H1 (cell line): ENCODE measurements around the gene SORBS1. TPM values are rescaled to one million over a fixed set of nuclear protein-coding genes. Genes with fewer than 3 reads are reported as not detected.

Source experiments
- CTCF ChIA-PET: fragments of 300-600 bp; sonication (Branson Sonifier 250); formaldehyde crosslinking; loops from one replicate; lab custom pipeline; 2021; ENCODE audit not compliant: partially characterized antibody; lab: Charles Lee
- POLR2A ChIA-PET: fragments of 300-600 bp; sonication (Branson Sonifier 250); formaldehyde crosslinking; loops from one replicate; lab custom pipeline; 2021; ENCODE audit warnings: inconsistent platforms; ENCODE audit not compliant: partially characterized antibody; lab: Charles Lee
- DNase-seq, 2 experiments: peaks; one replicate each; pipeline versions ENCODE4 v3.0.0 to v3.0.0-alpha.2; 2010 to 2022; ENCODE audit warnings: low spot score in 2 of 2, low read depth in 1 of 2, mixed read lengths in 1 of 2
- FAIRE-seq: peaks from 2 replicates; lab custom pipeline; 2011; peaks lifted over from hg19 to GRCh38; lab: Jason Lieb, UNC
- H2AFZ ChIP-seq: 2 replicates; pipeline ENCODE4 v1.8.1; 2012; ENCODE audit warnings: low read length, inconsistent platforms
- H2AK5ac ChIP-seq: 2 replicates; pipeline ENCODE4 v1.6.1; 2013; ENCODE audit warnings: low read depth, low read length
- H2BK120ac ChIP-seq: replicated peaks from 2 replicates; pipeline ENCODE3; 2013; ENCODE audit warnings: low read depth, low read length, inconsistent platforms
- H2BK12ac ChIP-seq: 2 replicates; pipeline ENCODE4 v1.6.1; 2013; ENCODE audit warnings: low read depth, low read length
- H2BK15ac ChIP-seq: 2 replicates; pipeline ENCODE4 v1.6.1; 2013; ENCODE audit warnings: low read length
- H2BK20ac ChIP-seq: 2 replicates; pipeline ENCODE4 v1.6.1; 2013; ENCODE audit warnings: low read length
- H2BK5ac ChIP-seq: 2 replicates; pipeline ENCODE4 v1.6.1; 2013; ENCODE audit warnings: low read depth, low read length
- H3K14ac ChIP-seq: 2 replicates; pipeline ENCODE4 v1.6.1; 2013; ENCODE audit warnings: inconsistent platforms; ENCODE audit not compliant: insufficient read length
- H3K18ac ChIP-seq: 2 replicates; pipeline ENCODE4 v1.6.1; 2013; ENCODE audit warnings: low read length; ENCODE audit errors: extremely low read depth
- H3K23ac ChIP-seq: 2 replicates; pipeline ENCODE4 v1.6.1; 2013; ENCODE audit warnings: inconsistent platforms; ENCODE audit not compliant: insufficient read length
- H3K23me2 ChIP-seq: 2 replicates; pipeline ENCODE4 v1.6.1; 2013; ENCODE audit warnings: low read depth, low read length
- H3K27ac ChIP-seq: 2 replicates; pipeline ENCODE4 v1.6.1; 2011; ENCODE audit warnings: low read depth, low read length, inconsistent platforms
- H3K27me3 ChIP-seq, 4 experiments: replicated peaks in 1 of 4; 1 replicate in 1 of 4; 2 replicates in 3 of 4; pipeline versions ENCODE4 v1.6.1 to v1.8.1; 2011 to 2013; ENCODE audit warnings: low read length in 3 of 4, mild to moderate bottlenecking in 3 of 4, inconsistent platforms in 2 of 4, mixed read lengths in 2 of 4, moderate library complexity in 1 of 4; ENCODE audit not compliant: control insufficient read depth in 3 of 4, insufficient read depth in 3 of 4; ENCODE audit errors: extremely low read depth in 1 of 4
- H3K36me3 ChIP-seq, 4 experiments: 2 replicates each; pipeline versions ENCODE4 v1.6.1 to v1.8.1; 2011 to 2013; ENCODE audit warnings: mild to moderate bottlenecking in 4 of 4, low read length in 3 of 4, moderate library complexity in 2 of 4, control low read depth in 1 of 4, inconsistent platforms in 1 of 4; ENCODE audit not compliant: insufficient read depth in 4 of 4, control insufficient read depth in 2 of 4
- H3K4ac ChIP-seq: replicated peaks from 2 replicates; pipeline ENCODE3; 2013; ENCODE audit warnings: low read length, low read depth, mixed read lengths, inconsistent platforms; ENCODE audit not compliant: insufficient read length
- H3K4me1 ChIP-seq, 4 experiments: replicated peaks in 1 of 4; 1 replicate in 1 of 4; 2 replicates in 3 of 4; pipeline versions ENCODE4 v1.6.1 to v1.8.1; 2011 to 2013; ENCODE audit warnings: low read length in 3 of 4, inconsistent platforms in 2 of 4, mixed read lengths in 1 of 4; ENCODE audit not compliant: insufficient read depth in 4 of 4, control insufficient read depth in 3 of 4
- H3K4me2 ChIP-seq, 2 experiments: 2 replicates each; pipeline versions ENCODE4 v1.6.1 to v1.8.1; 2011 to 2013; ENCODE audit warnings: low read depth in 2 of 2, low read length in 2 of 2, control low read depth in 1 of 2, inconsistent platforms in 1 of 2, mild to moderate bottlenecking in 1 of 2; ENCODE audit not compliant: insufficient read depth in 1 of 2
- H3K4me3 ChIP-seq, 4 experiments: fragments of 200-600, 300-600 bp in 1 of 4; sonication (generic), shearing (Covaris generic), sonication (Bioruptor Twin) in 1 of 4; 2 replicates each; pipeline versions ENCODE4 v1.5.1 to v1.8.1; 2011 to 2016; ENCODE audit warnings: low read length in 4 of 4, low read depth in 3 of 4, control low read depth in 2 of 4, inconsistent platforms in 2 of 4, mild to moderate bottlenecking in 2 of 4, mixed read lengths in 1 of 4, moderate library complexity in 1 of 4; ENCODE audit not compliant: insufficient read depth in 2 of 4; ENCODE audit errors: extremely low read depth in 1 of 4
- H3K56ac ChIP-seq: replicated peaks from 2 replicates; pipeline ENCODE3; 2013; ENCODE audit warnings: low read depth, mild to moderate bottlenecking, mixed read lengths, low read length, inconsistent platforms; ENCODE audit not compliant: insufficient read length
- H3K79me1 ChIP-seq: 2 replicates; pipeline ENCODE4 v1.6.1; 2013; ENCODE audit warnings: low read depth, low read length, control low read depth
- H3K79me2 ChIP-seq, 2 experiments: 2 replicates each; pipeline versions ENCODE4 v1.6.1 to v1.8.1; 2012 to 2013; ENCODE audit warnings: low read length in 2 of 2, mild to moderate bottlenecking in 2 of 2, inconsistent platforms in 1 of 2; ENCODE audit not compliant: insufficient read depth in 2 of 2, control insufficient read depth in 1 of 2
- H3K9ac ChIP-seq, 4 experiments: replicated peaks in 1 of 4; 1 replicate in 1 of 4; 2 replicates in 3 of 4; pipeline versions ENCODE4 v1.6.1 to v1.8.1; 2011 to 2013; ENCODE audit warnings: low read depth in 3 of 4, low read length in 3 of 4, control low read depth in 2 of 4, mild to moderate bottlenecking in 2 of 4, moderate library complexity in 2 of 4, inconsistent platforms in 1 of 4; ENCODE audit errors: extremely low read depth in 1 of 4
- H3K9me3 ChIP-seq, 2 experiments: 2 replicates each; pipeline versions ENCODE4 v1.6.1 to v1.8.1; 2012 to 2013; ENCODE audit warnings: mild to moderate bottlenecking in 2 of 2, moderate library complexity in 2 of 2, control low read depth in 1 of 2, inconsistent platforms in 1 of 2, low read depth in 1 of 2, low read length in 1 of 2, mixed read lengths in 1 of 2; ENCODE audit not compliant: insufficient read depth in 2 of 2
- H4K20me1 ChIP-seq, 2 experiments: replicated peaks in 1 of 2; 2 replicates each; pipeline versions ENCODE3 to v1.8.1; 2011 to 2013; ENCODE audit warnings: inconsistent platforms in 2 of 2, low read length in 2 of 2, mild to moderate bottlenecking in 1 of 2; ENCODE audit not compliant: insufficient read depth in 2 of 2, control insufficient read depth in 1 of 2
- H4K5ac ChIP-seq: 2 replicates; pipeline ENCODE4 v1.6.1; 2013; ENCODE audit warnings: low read length, low read depth, mixed read lengths, inconsistent platforms; ENCODE audit not compliant: insufficient read length
- H4K8ac ChIP-seq: 2 replicates; pipeline ENCODE4 v1.8.0; 2013; ENCODE audit warnings: mild to moderate bottlenecking, moderate library complexity, low read length, inconsistent platforms; ENCODE audit not compliant: insufficient read depth; ENCODE audit errors: extremely low read depth
- H4K91ac ChIP-seq: replicated peaks from 2 replicates; pipeline ENCODE3; 2013; ENCODE audit warnings: low read length, mixed read lengths, inconsistent platforms; ENCODE audit not compliant: insufficient read length
- BRCA1 ChIP-seq: IDR thresholded peaks from 2 replicates; pipeline ENCODE4 v1.6.1; 2012; ENCODE audit warnings: low read depth, low read length, improper control_type of control experiment
- CTBP2 ChIP-seq: IDR thresholded peaks from 2 replicates; pipeline ENCODE4 v1.7.0; 2011; ENCODE audit warnings: borderline replicate concordance, mild to moderate bottlenecking, moderate library complexity, mixed read lengths, low read length; ENCODE audit not compliant: insufficient read depth, insufficient read length
- KDM5A ChIP-seq: fragments of 200-600 bp; IDR thresholded peaks from 2 replicates; pipeline ENCODE4 v1.7.1; 2012; ENCODE audit warnings: mild to moderate bottlenecking, low read length, inconsistent platforms, mixed read lengths
- PHF8 ChIP-seq: fragments of 200-600 bp; sonication (generic); conservative IDR thresholded peaks from 2 replicates; pipeline ENCODE4 v1.7.1; 2012; ENCODE audit warnings: low read depth, mild to moderate bottlenecking, inconsistent platforms, low read length, moderate library complexity
- WGBS, 2 experiments: shearing (Covaris generic) in 1 of 2; methylation state at CpG; one replicate each; pipeline versions ENCODE4 v1.1.6 to v1.1.7; 2013 to 2015; ENCODE audit warnings: low lambda C conversion rate in 2 of 2, mixed read lengths in 2 of 2, inconsistent platforms in 1 of 2, low coverage in 1 of 2, missing lambda C conversion rate in 1 of 2; ENCODE audit not compliant: insufficient replicate concordance in 2 of 2, insufficient coverage in 1 of 2, insufficient read length in 1 of 2; ENCODE audit errors: extremely low coverage in 1 of 2, missing lambda C conversion rate in 1 of 2; 5-methylcytosine and 5-hydroxymethylcytosine counted together
- polyA plus RNA-seq, 7 experiments: library from polyadenylated mRNA; depleted of rRNA in 3 of 7; stranded (reverse) in 5 of 7; unstranded in 2 of 7; fragments of >200 nt in 5 of 7; fragments of 200-250 nt in 2 of 7; gene quantifications; 1 replicate in 5 of 7; 2 replicates in 1 of 7; 4 replicates in 1 of 7; pipeline versions ENCODE4 v1.2.1 to v1.2.3, GENCODE V29; 2011 to 2013; ENCODE audit warnings: missing spikeins in 2 of 7, mixed read lengths in 2 of 7
- total RNA-seq: library from RNA; stranded (reverse); fragmentation: NEBNext Ultra II Directional; extraction: Animal tissue kit (Norgen Biotek cat#: 25700); gene quantifications from 2 replicates; pipeline ENCODE4 v1.2.1, GENCODE V29; 2021
- TF ChIP-seq, protein P1 (sequence below): IDR thresholded peaks from 2 replicates; pipeline ENCODE4 v1.6.1; 2011; ENCODE audit warnings: low read length, improper control_type of control experiment

SORBS1 gene
- total and polyA plus RNA-seq, 2 of the 8 experiments (the other 6 are each of a cell fraction or from before 2014, with no cell fraction given): 16.0 to 35.0 TPM

DNA sequence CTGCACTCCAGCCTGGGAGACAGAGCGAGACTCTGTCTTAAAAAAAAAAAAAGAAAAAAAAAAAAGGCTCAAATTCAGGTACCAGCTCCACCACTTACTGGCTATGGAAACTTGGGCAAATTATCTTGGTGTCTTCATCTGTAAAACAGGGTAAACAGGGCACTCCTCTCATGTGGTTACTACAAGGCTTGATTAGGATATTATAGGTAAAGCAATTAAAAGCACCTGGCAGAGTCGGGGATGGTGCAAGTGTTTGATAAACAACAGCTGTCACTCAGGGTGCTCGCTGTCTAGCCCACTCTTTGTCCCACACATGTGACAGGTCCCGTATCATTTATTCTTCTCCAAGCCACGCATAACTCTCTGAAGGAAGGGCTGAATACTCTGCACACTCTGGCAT, 96.9 kb downstream of the SORBS1 start:
- no peak overlapping the region for H3K4me3 ChIP-seq
- POLR2A ChIA-PET: interaction anchor here (1.3 kb wide), 2 partner anchors 10 to 18 kb away, joined by 3 read pairs; no protein-coding TSS in a partner anchor
- H3K9me3 ChIP-seq: no peaks in the 10 kb centered on the region
- TF ChIP-seq BRCA1: no peak
- no peak for TF ChIP-seq CTBP2
- TF ChIP-seq, protein P1, sequence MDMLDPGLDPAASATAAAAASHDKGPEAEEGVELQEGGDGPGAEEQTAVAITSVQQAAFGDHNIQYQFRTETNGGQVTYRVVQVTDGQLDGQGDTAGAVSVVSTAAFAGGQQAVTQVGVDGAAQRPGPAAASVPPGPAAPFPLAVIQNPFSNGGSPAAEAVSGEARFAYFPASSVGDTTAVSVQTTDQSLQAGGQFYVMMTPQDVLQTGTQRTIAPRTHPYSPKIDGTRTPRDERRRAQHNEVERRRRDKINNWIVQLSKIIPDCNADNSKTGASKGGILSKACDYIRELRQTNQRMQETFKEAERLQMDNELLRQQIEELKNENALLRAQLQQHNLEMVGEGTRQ: no peak
- TF ChIP-seq KDM5A: no peak
- no peak for TF ChIP-seq PHF8
- WGBS, 2 experiments: 91% methylated on average over 5 of the region's 5 CpGs; no CpG with 5 or more reads in 1 of the 2 experiments
- no peak overlapping the region for H4K91ac ChIP-seq
- no peak overlapping the region for H3K4me2 ChIP-seq
- FAIRE-seq (no peak), DNase-seq (no peak)
- H3K23me2 ChIP-seq: no peaks in the 10 kb centered on the region
- H3K18ac ChIP-seq: no peak overlapping the region
- peaks cover under 1 to 23% (median 16%) of the 10 kb centered on the region in 4 experiments; a peak in 6 of 7 replicates for H3K4me1 ChIP-seq
- no peak overlapping the region for H2BK12ac ChIP-seq
- H2AK5ac ChIP-seq: no peak overlapping the region
- no peak overlapping the region for H3K27ac ChIP-seq
- no peak overlapping the region for H2BK20ac ChIP-seq
- H3K4ac ChIP-seq: no peak overlapping the region
- H4K8ac ChIP-seq: no peak overlapping the region
- no peaks in the 10 kb centered on the region for H4K20me1 ChIP-seq
- H4K5ac ChIP-seq: no peak overlapping the region
- H3K36me3 ChIP-seq: no peaks in the 10 kb centered on the region
- peaks cover 0 to 3% of the 10 kb centered on the region in 2 experiments; a peak in 1 of 4 replicates for H3K79me2 ChIP-seq
- no peak overlapping the region for H2BK5ac ChIP-seq
- no peak overlapping the region for H3K14ac ChIP-seq
- no peak overlapping the region for H3K23ac ChIP-seq
- no peak overlapping the region for H3K56ac ChIP-seq
- H3K9ac ChIP-seq: no peak overlapping the region
- CTCF ChIA-PET: interaction anchor here (0.9 to 12.8 kb wide), 6 partner anchors 10 to 130 kb away, joined by 3 to 95 read pairs (median 6); no protein-coding TSS in a partner anchor
- no peak overlapping the region for H2BK15ac ChIP-seq
- no peak overlapping the region for H2AFZ ChIP-seq
- H3K27me3 ChIP-seq: no peaks in the 10 kb centered on the region
- H2BK120ac ChIP-seq: no peak overlapping the region
- no peaks in the 10 kb centered on the region for H3K79me1 ChIP-seq
